C4-2B (cell line): ENCODE measurements around the gene TOP1.

ENCODE experiments used
- H3K27ac ChIP-seq: fragments of 450-650 bp; 2 replicates; pipeline ENCODE4 v1.5.1; 2017
- CTCF ChIP-seq: fragments of 450-650 bp; conservative IDR thresholded peaks from 2 replicates; pipeline ENCODE4 v1.5.1; 2017; ENCODE audit warnings: mild to moderate bottlenecking
- ZFX ChIP-seq: fragments of 450-650 bp; IDR thresholded peaks from 2 replicates; pipeline ENCODE4 v1.6.1; 2017

The TOP1 gene

GRCh38 chr20:41135888-41136679, 107.5 kb downstream of the TOP1 start:
- TF ChIP-seq CTCF (no peak), ZFX (no peak)
- H3K27ac ChIP-seq = peak overlapping the region; percentile 88

GRCh38 chr20:41136680-41137613, 108.3 kb downstream of the TOP1 start, which contains the start of gene PLCG1:
Gene PLCG1 (plus strand): TSS chr20:41137543. CDS start chr20:41137642, 99 bp downstream.
- H3K27ac ChIP-seq = peak within 1 kb of the TSS; percentile 88
- peak; percentile 94 for TF ChIP-seq ZFX
- no peak for TF ChIP-seq CTCF

- TF ChIP-seq ZFX = no peak
- no peak for TF ChIP-seq CTCF
- H3K27ac ChIP-seq = peak overlapping the region; percentile 88
Measured at GRCh38 chr20:41137614-41138474, 109.2 kb downstream of the TOP1 start.

GRCh38 chr20:41138475-41139226, 110.0 kb downstream of the TOP1 start:
- H3K27ac ChIP-seq = peak overlapping the region; percentile 88

GRCh38 chr20:41139227-41140093, 110.8 kb downstream of the TOP1 start:
- TF ChIP-seq CTCF = no peak
- no peak for TF ChIP-seq ZFX
- no peak overlapping the region for H3K27ac ChIP-seq

More at GRCh38 chr20:41138475-41139226, 110.0 kb downstream of the TOP1 start:
- no peak for TF ChIP-seq CTCF
- no peak for TF ChIP-seq ZFX
